ENCODE results near the gene IL17RB. TPM values are rescaled to one million over a fixed set of nuclear protein-coding genes. Genes with fewer than 3 reads are reported as not detected.

IL17RB gene
- total and polyA plus RNA-seq, 2 of the 8 experiments (the other 6 are each of a cell fraction or from before 2014, with no cell fraction given), result 7.0 to 24.6 TPM

- Histone ChIP-seq H3K4me1 (replicated peaks in 1 of 4; ENCODE audit: control insufficient read depth in 3 of 4, insufficient read depth in 4 of 4, low read length in 3 of 4) (no peaks in the 10 kb centered on the region), H3K18ac (ENCODE audit: extremely low read depth, low read length) (no peak overlapping the region), H3K56ac (replicated peaks; ENCODE audit: insufficient read length, low read depth, low read length) (no peak overlapping the region), H2AFZ (ENCODE audit: low read length) (no peak overlapping the region), H4K8ac (ENCODE audit: extremely low read depth, insufficient read depth, low read length) (no peak overlapping the region), H3K79me1 (ENCODE audit: low read depth, low read length) (no peaks in the 10 kb centered on the region), H4K91ac (replicated peaks; ENCODE audit: insufficient read length, low read length) (no peak overlapping the region), H2AK5ac (ENCODE audit: low read depth, low read length) (no peak overlapping the region), H3K23ac (ENCODE audit: insufficient read length) (no peak overlapping the region), H3K4me2 (ENCODE audit: insufficient read depth in 1 of 2, low read depth in 2 of 2, low read length in 2 of 2) (no peak overlapping the region), H4K5ac (ENCODE audit: insufficient read length, low read depth, low read length) (no peak overlapping the region), H2BK5ac (ENCODE audit: low read depth, low read length) (no peak overlapping the region), H3K14ac (ENCODE audit: insufficient read length) (no peak overlapping the region), H2BK120ac (replicated peaks; ENCODE audit: low read depth, low read length) (no peak overlapping the region), H3K36me3 (ENCODE audit: control insufficient read depth in 2 of 4, insufficient read depth in 4 of 4, low read length in 3 of 4) (no peaks in the 10 kb centered on the region; a peak in 3 of 8 replicates), H3K9me3 (ENCODE audit: insufficient read depth in 2 of 2, low read depth in 1 of 2, low read length in 1 of 2) (no peaks in the 10 kb centered on the region), H2BK15ac (ENCODE audit: low read length) (no peak overlapping the region), H3K27ac (ENCODE audit: low read depth, low read length) (no peak overlapping the region), H3K79me2 (ENCODE audit: control insufficient read depth in 1 of 2, insufficient read depth in 2 of 2, low read length in 2 of 2) (no peaks in the 10 kb centered on the region), H3K27me3 (replicated peaks in 1 of 4; ENCODE audit: control insufficient read depth in 3 of 4, extremely low read depth in 1 of 4, insufficient read depth in 3 of 4, low read length in 3 of 4) (no peaks in the 10 kb centered on the region), H3K9ac (replicated peaks in 1 of 4; ENCODE audit: extremely low read depth in 1 of 4, low read depth in 3 of 4, low read length in 3 of 4) (no peak overlapping the region; a peak in 1 of 7 replicates), H2BK20ac (ENCODE audit: low read length) (no peak overlapping the region), H3K23me2 (ENCODE audit: low read depth, low read length) (no peaks in the 10 kb centered on the region; the same call in 1 of the 2 replicates), H3K4ac (replicated peaks; ENCODE audit: insufficient read length, low read depth, low read length) (no peak overlapping the region), H4K20me1 (replicated peaks in 1 of 2; ENCODE audit: control insufficient read depth in 1 of 2, insufficient read depth in 2 of 2, low read length in 2 of 2) (no peaks in the 10 kb centered on the region), H2BK12ac (ENCODE audit: low read depth, low read length) (no peak overlapping the region), H3K4me3 (ENCODE audit: extremely low read depth in 1 of 4, insufficient read depth in 2 of 4, low read depth in 3 of 4, low read length in 4 of 4) (no peak overlapping the region)
- CTCF ChIA-PET (ENCODE audit: partially characterized antibody), result no interaction called here
- DNase-seq (ENCODE audit: low read depth in 1 of 2, low spot score in 2 of 2) (no peak), FAIRE-seq (no peak)
- TF ChIP-seq CHD1 (IDR thresholded peaks at IDR 0.05; ENCODE audit: low read depth, low read length), result no peak
- no peak for TF ChIP-seq PHF8 (conservative IDR thresholded peaks at IDR 0.05; ENCODE audit: low read depth, low read length)
- TF ChIP-seq ZNF274 (IDR thresholded peaks at IDR 0.05; ENCODE audit: borderline replicate concordance, extremely low read depth, low read length), result no peak
- no peak for TF ChIP-seq NANOG (IDR thresholded peaks at IDR 0.05; ENCODE audit: insufficient read depth, low read depth, low read length, poor library complexity, severe bottlenecking)
- no peak for TF ChIP-seq YY1 (IDR thresholded peaks at IDR 0.05; ENCODE audit: low read depth, low read length)
- WGBS, 2 experiments (ENCODE audit: extremely low coverage in 1 of 2, insufficient coverage in 1 of 2, insufficient read length in 1 of 2, insufficient replicate concordance in 2 of 2, low coverage in 1 of 2, low lambda C conversion rate in 2 of 2, missing lambda C conversion rate in 1 of 2), result 91% methylated on average over 6 of the region's 6 CpGs; no CpG with 5 or more reads in 1 of the 2 experiments
- POLR2A ChIA-PET (ENCODE audit: partially characterized antibody), result no interaction called here
Observed at GRCh38 chr3:53830944-53831343, 15.4 kb upstream of the IL17RB start.
